Lower leg skin (tissue), 4 donors: ENCODE data around the gene ZNF789. TPM values are rescaled to one million over a fixed set of nuclear protein-coding genes. Genes with fewer than 3 reads are reported as not detected.

Experiments used
- DNase-seq, 2 donors: peaks; one replicate each; pipeline ENCODE4 v3.0.0-alpha.2; 2019; ENCODE audit warnings: low spot score in 2 of 2
- H3K4me3 ChIP-seq: fragments of 200-600 bp; sonication (generic); 2 replicates; pipeline ENCODE4 v1.5.1; 2017; ENCODE audit warnings: mild to moderate bottlenecking, low read depth; ENCODE audit not compliant: poor library complexity, severe bottlenecking
- POLR2A ChIP-seq, 2 donors: fragments of 450-650 bp; IDR thresholded peaks; one replicate each; pipeline ENCODE4 v1.6.1; 2016 to 2017; ENCODE audit warnings: antibody characterized with exemption in 2 of 2, mild to moderate bottlenecking in 1 of 2, moderate library complexity in 1 of 2
- WGBS, 2 donors: methylation state at CpG; one replicate each; pipeline ENCODE4 v1.1.5; 2018; 5-methylcytosine and 5-hydroxymethylcytosine counted together
- intact Hi-C: fragments of 100-400 bp; cut with DNase I; formaldehyde crosslinking; loops from one replicate; pipeline ENCODE4 v1.15.0; 2023; ENCODE audit warnings: low total_unique reads
- total RNA-seq, 4 donors: library from RNA; depleted of rRNA; stranded (reverse); fragments of >200 nt; gene quantifications; one replicate each; pipeline ENCODE4 v1.1.0, GENCODE V29; 2016
- TF ChIP-seq, protein P1 (sequence below), 3 donors: fragments of 450-650 bp; IDR thresholded peaks; one replicate each; pipeline ENCODE4 v1.5.1; 2016; ENCODE audit warnings: antibody characterized with exemption in 3 of 3, mild to moderate bottlenecking in 3 of 3, moderate library complexity in 2 of 3

ZNF789 gene
- total RNA-seq, 4 donors from 2014 or later, result 1.9 to 5.3 (median 3.3) TPM

DNA sequence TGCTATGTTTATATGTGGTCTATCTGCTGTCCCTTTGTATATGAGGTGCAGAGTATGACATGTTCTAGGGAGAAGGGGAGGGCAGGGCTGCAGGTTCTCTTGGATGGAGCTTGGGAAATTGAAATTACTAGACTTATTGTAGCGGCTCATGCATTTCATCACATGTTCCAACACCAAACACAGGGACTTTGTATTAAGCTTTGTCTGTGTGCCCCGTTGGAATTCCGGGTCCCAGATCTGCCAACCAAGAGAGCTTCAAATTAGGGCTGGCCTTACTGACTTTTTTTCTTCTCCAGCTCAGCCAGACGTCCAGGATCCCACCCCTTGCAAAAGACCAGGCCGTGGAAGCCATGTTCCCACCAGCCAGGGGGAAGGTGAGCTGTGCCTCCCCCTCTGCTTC, 3.4 kb downstream of the ZNF789 start:
- no peak overlapping the region for H3K4me3 ChIP-seq
- WGBS, 2 donors, result 64 to 77% methylated on average over 5 of the region's 5 CpGs
- intact Hi-C loops, result no loop called here
- TF ChIP-seq, protein P1, sequence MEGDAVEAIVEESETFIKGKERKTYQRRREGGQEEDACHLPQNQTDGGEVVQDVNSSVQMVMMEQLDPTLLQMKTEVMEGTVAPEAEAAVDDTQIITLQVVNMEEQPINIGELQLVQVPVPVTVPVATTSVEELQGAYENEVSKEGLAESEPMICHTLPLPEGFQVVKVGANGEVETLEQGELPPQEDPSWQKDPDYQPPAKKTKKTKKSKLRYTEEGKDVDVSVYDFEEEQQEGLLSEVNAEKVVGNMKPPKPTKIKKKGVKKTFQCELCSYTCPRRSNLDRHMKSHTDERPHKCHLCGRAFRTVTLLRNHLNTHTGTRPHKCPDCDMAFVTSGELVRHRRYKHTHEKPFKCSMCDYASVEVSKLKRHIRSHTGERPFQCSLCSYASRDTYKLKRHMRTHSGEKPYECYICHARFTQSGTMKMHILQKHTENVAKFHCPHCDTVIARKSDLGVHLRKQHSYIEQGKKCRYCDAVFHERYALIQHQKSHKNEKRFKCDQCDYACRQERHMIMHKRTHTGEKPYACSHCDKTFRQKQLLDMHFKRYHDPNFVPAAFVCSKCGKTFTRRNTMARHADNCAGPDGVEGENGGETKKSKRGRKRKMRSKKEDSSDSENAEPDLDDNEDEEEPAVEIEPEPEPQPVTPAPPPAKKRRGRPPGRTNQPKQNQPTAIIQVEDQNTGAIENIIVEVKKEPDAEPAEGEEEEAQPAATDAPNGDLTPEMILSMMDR (IDR thresholded peaks at IDR 0.05), result no peak
- no peak for TF ChIP-seq POLR2A (IDR thresholded peaks at IDR 0.05)
- DNase-seq, result no peak

DNA sequence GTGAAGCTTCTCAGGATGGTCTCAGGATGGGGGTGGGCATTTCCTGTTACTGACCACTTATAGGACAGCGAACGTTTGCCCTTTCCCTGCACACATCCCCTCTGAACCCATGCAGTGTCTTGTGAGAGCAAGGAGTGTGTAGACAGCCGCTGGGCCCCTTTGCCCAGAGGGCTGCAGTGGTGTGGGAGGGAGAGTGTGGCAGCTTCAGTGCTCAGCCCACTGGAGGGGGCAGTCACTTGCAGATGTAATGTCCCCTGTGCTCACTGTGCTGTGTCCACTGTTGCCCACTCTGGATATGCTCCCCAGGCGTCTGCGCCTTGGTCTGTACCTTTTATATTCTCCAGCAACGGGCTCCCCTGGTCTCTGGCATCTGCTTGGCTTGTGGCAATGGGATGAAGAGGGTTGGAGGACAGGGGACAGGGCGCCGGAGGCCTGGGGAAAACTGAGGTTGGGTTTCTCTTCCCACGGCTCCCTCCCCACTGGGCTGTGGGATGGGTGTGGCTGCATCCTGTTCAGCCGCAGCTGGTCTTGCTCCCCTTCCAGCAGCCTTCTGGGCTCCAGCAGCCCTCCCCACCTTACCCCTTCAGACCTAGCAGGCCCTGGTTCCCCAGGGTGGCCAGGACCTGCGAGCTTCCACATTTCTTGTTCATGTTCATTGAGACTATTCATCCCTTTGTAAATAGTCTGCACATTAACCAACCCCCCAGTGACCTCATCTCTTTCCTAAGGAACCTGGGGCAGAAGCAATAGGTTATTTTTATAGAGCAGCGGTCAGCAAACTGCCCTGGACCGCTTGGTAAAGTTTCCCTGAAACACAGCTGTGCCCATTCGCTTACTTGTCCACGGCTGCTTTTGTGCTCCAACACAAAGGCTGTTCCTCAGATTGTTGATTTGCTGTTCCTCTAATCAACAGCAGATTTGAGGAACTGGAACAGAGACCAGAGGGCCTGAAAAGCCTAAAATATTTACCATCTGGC, 6.1 kb downstream of the ZNF789 start:
- no peak for DNase-seq
- 51 to 58% methylated on average over 15 of the region's 15 CpGs for WGBS, 2 donors
- H3K4me3 ChIP-seq, result no peak overlapping the region
- intact Hi-C loops, result no loop called here
- TF ChIP-seq, protein P1 (IDR thresholded peaks at IDR 0.05), result no peak
- TF ChIP-seq POLR2A (IDR thresholded peaks at IDR 0.05), result no peak

DNA sequence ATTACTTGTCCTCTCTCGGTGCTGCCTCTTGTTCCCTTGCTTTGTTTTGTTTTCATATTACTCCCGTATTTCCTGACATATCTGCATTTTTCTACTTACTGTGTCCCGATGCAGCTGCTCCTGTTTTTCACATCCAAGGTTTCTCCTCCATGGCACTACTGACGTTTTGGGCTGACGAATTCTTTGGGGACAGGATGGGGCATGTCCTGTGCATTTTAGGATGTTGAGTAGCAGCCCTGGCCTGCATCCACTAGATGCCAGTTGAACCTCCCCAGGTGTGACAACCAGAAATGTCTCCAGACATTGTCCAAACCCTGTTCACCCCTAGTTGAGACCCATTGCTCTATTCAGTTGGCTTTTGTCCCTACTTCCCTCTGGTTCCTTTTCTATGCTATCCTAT, 12.4 kb downstream of the ZNF789 start:
- intact Hi-C loops, result no loop called here
- DNase-seq, result no peak
- no peak for TF ChIP-seq POLR2A (IDR thresholded peaks at IDR 0.05)
- TF ChIP-seq, protein P1 (IDR thresholded peaks at IDR 0.05), result no peak
- no peak overlapping the region for H3K4me3 ChIP-seq
- WGBS, 2 donors, result 46 to 58% methylated on average over 5 of the region's 5 CpGs

DNA sequence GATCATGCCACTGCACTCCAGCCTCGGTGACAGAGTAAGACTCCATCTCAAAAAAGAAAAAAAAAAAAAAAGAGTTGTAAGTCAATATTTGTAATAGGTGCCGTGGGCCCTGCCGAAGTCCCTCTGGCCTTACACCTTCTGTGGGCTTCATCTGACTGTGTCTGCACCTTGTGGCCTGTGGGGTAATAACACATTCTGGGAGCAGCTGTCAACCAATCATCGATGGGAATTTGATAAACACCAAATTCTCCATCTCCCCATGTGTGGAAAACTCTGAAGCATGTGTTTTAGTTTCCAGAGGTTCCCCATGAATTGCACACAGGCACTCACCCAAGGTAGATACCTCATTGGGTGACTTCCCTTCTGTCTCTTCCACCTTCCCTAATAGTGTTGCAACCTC, 16.5 kb downstream of the ZNF789 start:
- intact Hi-C loops, result no loop called here
- 91 to 97% methylated on average over 4 of the region's 4 CpGs for WGBS, 2 donors
- no peak for DNase-seq
- TF ChIP-seq POLR2A (IDR thresholded peaks at IDR 0.05), result no peak
- TF ChIP-seq, protein P1 (IDR thresholded peaks at IDR 0.05), result no peak
- H3K4me3 ChIP-seq, result no peak overlapping the region

DNA sequence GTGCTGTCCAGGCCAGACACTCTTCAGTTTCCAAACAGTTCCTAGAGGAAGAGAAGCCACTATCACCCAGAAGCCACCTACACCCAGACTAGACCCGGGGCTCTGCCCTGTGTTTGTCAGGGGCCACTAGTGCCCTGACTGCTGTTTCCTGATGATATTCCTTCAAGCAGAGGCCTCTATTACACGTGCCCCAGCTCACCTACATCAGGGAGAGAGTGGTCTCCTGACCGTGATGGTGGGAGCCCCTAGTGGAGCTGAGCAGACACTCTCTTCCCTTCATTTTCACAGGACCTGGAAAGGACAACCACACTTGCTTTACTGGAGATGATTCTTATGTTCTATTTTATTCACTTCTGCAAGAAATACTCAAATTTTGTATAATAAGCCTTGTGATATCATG, 18.2 kb downstream of the ZNF789 start:
- 67 to 74% methylated on average over 3 of the region's 3 CpGs for WGBS, 2 donors
- H3K4me3 ChIP-seq, result no peak overlapping the region
- intact Hi-C loops, result no loop called here
- DNase-seq, result no peak
- TF ChIP-seq, protein P1 (IDR thresholded peaks at IDR 0.05), result no peak
- TF ChIP-seq POLR2A (IDR thresholded peaks at IDR 0.05), result no peak
